ENCODE data around the gene ARHGAP12. TPM values are rescaled to one million over a fixed set of nuclear protein-coding genes. Genes with fewer than 3 reads are reported as not detected.

The ARHGAP12 gene
- total and polyA plus RNA-seq, 3 experiments from 2014 or later, result 5.1 to 9.7 (median 5.3) TPM

DNA sequence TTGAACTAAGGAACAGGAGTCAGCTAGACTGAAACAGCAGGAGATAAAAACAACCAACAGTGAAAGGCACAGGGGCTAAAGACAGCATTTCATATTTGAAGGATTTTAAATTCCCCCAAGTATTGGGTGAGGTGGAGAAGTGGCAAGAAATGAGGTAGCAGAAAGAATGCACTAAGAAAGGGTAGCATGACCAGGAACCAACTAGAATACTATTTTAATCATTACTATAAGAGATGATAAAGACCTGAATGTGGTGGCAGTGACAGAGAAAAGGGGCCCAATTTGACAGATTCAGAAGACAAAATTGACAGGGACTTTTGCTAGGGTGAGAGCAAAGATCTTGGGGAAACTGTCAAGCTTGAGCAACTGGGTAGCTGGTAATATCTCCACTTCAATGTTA lies 94.9 kb downstream of the ARHGAP12 start:
- Mint-ChIP-seq H3K36me3 (peaks cover 4 to 45% (median 14%) of the 10 kb centered on the region in 3 donors), H3K4me3 (no peak overlapping the region), H3K27ac (peak overlapping the region in 1 of 8 donors; percentile 4), H3K27me3 (no peaks in the 10 kb centered on the region), H3K4me1 (peaks cover 0 to 12% (median 4%) of the 10 kb centered on the region in 3 donors), H3K9me3 (no peaks in the 10 kb centered on the region)
- CTCF ChIA-PET, result interaction anchor here (1.4 kb wide), 1 partner anchor 63 kb away, joined by 3 read pairs; no protein-coding TSS in a partner anchor
- H3K9me3 ChIP-seq (ENCODE audit: low read length), result no peaks in the 10 kb centered on the region
- H3K36me3 ChIP-seq (ENCODE audit: insufficient read depth, low read length), result peaks cover 4% of the 10 kb centered on the region
- POLR2A ChIA-PET, result no interaction called here
- DNase-seq, result no peak
- no peaks in the 10 kb centered on the region for H3K4me1 ChIP-seq (ENCODE audit: insufficient read depth, low read length)
- no peak overlapping the region for H3K27ac ChIP-seq (ENCODE audit: low read depth, low read length)
- H3K4me3 ChIP-seq (ENCODE audit: low read length), result no peak overlapping the region
- no peaks in the 10 kb centered on the region for H3K27me3 ChIP-seq (ENCODE audit: insufficient read depth, low read length, poor library complexity, severe bottlenecking)

DNA sequence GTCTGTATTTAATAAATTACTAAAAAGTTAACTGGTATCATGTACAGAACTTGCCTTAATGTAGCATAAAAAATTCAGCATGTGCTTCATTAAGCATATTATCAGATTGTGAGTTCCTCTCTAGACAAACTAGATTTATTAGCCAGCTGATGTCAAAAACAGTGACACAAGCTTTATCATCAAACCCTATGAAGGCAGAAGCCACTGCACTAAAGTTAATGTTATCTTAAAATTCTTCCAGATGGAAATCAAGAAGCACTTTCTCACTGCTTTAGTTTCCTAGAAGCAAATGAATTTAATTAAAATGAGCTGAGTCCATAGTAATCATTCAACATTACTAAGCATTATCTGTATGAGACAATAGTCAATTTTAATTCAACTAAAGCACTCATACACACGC lies 96.4 kb downstream of the ARHGAP12 start:
- POLR2A ChIA-PET, result no interaction called here
- Mint-ChIP-seq H3K4me3 (no peak overlapping the region), H3K9me3 (no peaks in the 10 kb centered on the region), H3K27ac (no peak overlapping the region), H3K27me3 (no peaks in the 10 kb centered on the region), H3K4me1 (peaks cover 0 to 12% (median 4%) of the 10 kb centered on the region in 3 donors), H3K36me3 (peaks cover 0 to 39% (median 11%) of the 10 kb centered on the region in 3 donors)
- H3K27me3 ChIP-seq (ENCODE audit: insufficient read depth, low read length, poor library complexity, severe bottlenecking), result no peaks in the 10 kb centered on the region
- no peaks in the 10 kb centered on the region for H3K4me1 ChIP-seq (ENCODE audit: insufficient read depth, low read length)
- CTCF ChIA-PET, result interaction anchor here (0.8 kb wide), 1 partner anchor 30 kb away, joined by 3 read pairs; no protein-coding TSS in a partner anchor
- no peaks in the 10 kb centered on the region for H3K9me3 ChIP-seq (ENCODE audit: low read length)
- DNase-seq, result no peak
- H3K4me3 ChIP-seq (ENCODE audit: low read length), result no peak overlapping the region
- no peak overlapping the region for H3K27ac ChIP-seq (ENCODE audit: low read depth, low read length)
- peaks cover 4% of the 10 kb centered on the region for H3K36me3 ChIP-seq (ENCODE audit: insufficient read depth, low read length)

DNA sequence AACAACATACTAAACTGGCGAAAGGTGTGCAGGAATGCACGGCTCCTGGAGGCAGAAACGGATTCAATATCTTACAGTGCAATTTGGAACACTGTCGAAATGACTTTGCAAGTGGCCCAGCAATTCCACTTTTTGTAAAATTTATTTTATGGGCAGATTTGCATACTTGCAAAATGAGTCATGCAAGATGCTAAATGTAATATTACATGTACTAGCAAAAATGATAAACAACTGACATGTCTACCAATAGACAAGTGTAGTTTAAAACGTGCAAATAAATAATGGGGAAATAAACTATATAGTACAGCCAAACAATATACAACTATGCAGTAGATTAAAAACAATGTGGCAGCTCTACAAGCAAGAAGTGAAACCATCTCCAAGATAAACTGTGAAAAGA lies 97.7 kb downstream of the ARHGAP12 start:
- Histone ChIP-seq H3K9me3 (ENCODE audit: low read length) (no peaks in the 10 kb centered on the region), H3K27me3 (ENCODE audit: insufficient read depth, low read length, poor library complexity, severe bottlenecking) (no peaks in the 10 kb centered on the region), H3K4me3 (ENCODE audit: low read length) (no peak overlapping the region), H3K27ac (ENCODE audit: low read depth, low read length) (no peak overlapping the region), H3K4me1 (ENCODE audit: insufficient read depth, low read length) (no peaks in the 10 kb centered on the region), H3K36me3 (ENCODE audit: insufficient read depth, low read length) (peaks cover 4% of the 10 kb centered on the region)
- ChIA-PET POLR2A (no interaction called here), CTCF (no interaction called here)
- H3K36me3 Mint-ChIP-seq, result peaks cover 0 to 41% (median 10%) of the 10 kb centered on the region in 3 donors
- no peaks in the 10 kb centered on the region for H3K9me3 Mint-ChIP-seq
- peaks cover 0 to 12% (median 4%) of the 10 kb centered on the region in 3 donors for H3K4me1 Mint-ChIP-seq
- H3K4me3 Mint-ChIP-seq, result no peak overlapping the region
- DNase-seq, result no peak
- no peaks in the 10 kb centered on the region for H3K27me3 Mint-ChIP-seq
- no peak overlapping the region for H3K27ac Mint-ChIP-seq

DNA sequence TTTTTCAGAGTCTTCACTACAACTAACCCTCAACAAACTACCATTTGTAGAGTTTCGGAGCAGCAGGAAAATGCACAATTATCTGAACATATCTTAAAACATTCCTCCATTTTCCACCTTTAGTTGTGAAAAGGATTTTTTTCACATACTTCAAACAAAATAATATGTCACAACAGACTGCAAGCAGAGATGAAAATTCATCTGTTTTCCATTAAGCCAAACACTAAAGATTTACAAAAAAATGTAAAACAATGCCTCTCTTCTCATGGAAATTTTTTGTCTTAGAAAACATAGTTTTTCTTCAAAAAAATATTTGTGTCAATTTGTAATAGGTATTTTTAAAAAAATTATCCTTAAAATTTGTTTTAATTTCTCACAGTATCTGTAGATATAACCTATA lies 98.9 kb downstream of the ARHGAP12 start:
- Histone ChIP-seq H3K27me3 (ENCODE audit: insufficient read depth, low read length, poor library complexity, severe bottlenecking) (no peaks in the 10 kb centered on the region), H3K4me1 (ENCODE audit: insufficient read depth, low read length) (no peaks in the 10 kb centered on the region), H3K36me3 (ENCODE audit: insufficient read depth, low read length) (peaks cover 4% of the 10 kb centered on the region), H3K27ac (ENCODE audit: low read depth, low read length) (no peak overlapping the region), H3K4me3 (ENCODE audit: low read length) (no peak overlapping the region), H3K9me3 (ENCODE audit: low read length) (no peaks in the 10 kb centered on the region)
- Mint-ChIP-seq H3K36me3 (peaks cover 0 to 51% (median 10%) of the 10 kb centered on the region in 3 donors), H3K27ac (no peak overlapping the region), H3K4me3 (no peak overlapping the region), H3K27me3 (no peaks in the 10 kb centered on the region), H3K4me1 (peaks cover 0 to 12% (median 4%) of the 10 kb centered on the region in 3 donors), H3K9me3 (no peaks in the 10 kb centered on the region)
- POLR2A ChIA-PET, result no interaction called here
- DNase-seq, result no peak
- CTCF ChIA-PET, result no interaction called here

DNA sequence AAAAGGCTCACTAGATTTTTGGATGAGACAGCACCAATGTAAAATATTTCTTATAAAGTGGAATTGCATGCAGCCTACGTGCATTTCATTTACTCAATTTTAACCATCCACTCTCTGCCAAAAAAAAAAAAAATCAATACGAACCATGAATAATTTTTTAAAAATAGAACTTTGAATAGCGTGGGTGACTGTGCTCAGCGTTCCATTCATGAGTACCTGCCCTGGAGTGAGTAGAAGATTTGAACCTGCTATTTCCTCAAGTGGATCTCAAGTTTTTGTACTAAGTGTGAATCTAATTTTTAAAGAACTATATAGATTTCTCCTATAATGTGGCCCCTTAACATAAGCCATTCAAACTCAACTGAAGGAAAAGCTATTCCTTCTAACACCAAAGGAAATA lies 105.3 kb downstream of the ARHGAP12 start:
- no peaks in the 10 kb centered on the region for H3K4me1 Mint-ChIP-seq
- ChIA-PET CTCF (no interaction called here), POLR2A (no interaction called here)
- H3K27ac Mint-ChIP-seq, result no peak overlapping the region
- no peak overlapping the region for H3K4me3 Mint-ChIP-seq
- Histone ChIP-seq H3K27ac (ENCODE audit: low read depth, low read length) (no peak overlapping the region), H3K27me3 (ENCODE audit: insufficient read depth, low read length, poor library complexity, severe bottlenecking) (no peaks in the 10 kb centered on the region), H3K4me1 (ENCODE audit: insufficient read depth, low read length) (no peaks in the 10 kb centered on the region), H3K9me3 (ENCODE audit: low read length) (no peaks in the 10 kb centered on the region), H3K36me3 (ENCODE audit: insufficient read depth, low read length) (no peaks in the 10 kb centered on the region), H3K4me3 (ENCODE audit: low read length) (no peak overlapping the region)
- no peak for DNase-seq
- peaks cover 0 to 60% (median 15%) of the 10 kb centered on the region in 3 donors for H3K36me3 Mint-ChIP-seq
- no peaks in the 10 kb centered on the region for H3K27me3 Mint-ChIP-seq
- no peaks in the 10 kb centered on the region for H3K9me3 Mint-ChIP-seq

DNA sequence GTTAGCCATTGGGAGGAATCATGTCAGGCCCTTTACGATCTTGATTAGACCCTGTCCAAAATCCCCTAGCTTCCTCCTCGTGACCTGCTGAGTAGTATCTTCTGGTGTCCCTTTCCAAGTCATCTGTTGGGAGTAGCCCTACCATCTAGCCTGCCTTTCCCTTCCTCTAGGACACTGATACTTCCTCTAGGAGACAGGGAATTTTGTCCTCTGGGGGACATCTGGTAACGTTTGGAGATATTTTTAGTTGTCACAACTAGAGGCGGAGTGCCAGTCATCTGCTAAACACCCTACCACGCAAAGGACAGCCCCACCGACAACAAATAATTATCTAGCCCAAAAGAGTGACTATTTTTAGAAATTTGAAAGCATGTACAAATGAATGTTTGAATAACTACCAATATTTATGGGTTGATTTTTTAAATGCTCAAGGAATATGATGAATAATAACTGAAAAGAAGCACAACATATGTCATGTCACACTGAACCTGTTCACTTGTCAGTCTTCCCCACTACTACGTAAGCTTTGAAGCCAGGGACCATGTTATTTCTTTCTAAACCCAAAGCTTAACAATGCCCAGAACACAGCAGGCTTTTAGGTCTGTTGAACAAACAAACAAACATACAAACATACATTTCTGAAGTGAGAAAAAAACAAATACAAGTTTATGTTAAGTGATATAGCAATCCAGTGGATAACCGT lies 105.9 kb downstream of the ARHGAP12 start:
- CTCF ChIA-PET, result no interaction called here
- no peaks in the 10 kb centered on the region for H3K9me3 Mint-ChIP-seq
- H3K4me3 ChIP-seq (ENCODE audit: low read length), result no peak overlapping the region
- no peak for DNase-seq
- POLR2A ChIA-PET, result no interaction called here
- no peak overlapping the region for H3K4me3 Mint-ChIP-seq
- H3K4me1 Mint-ChIP-seq, result no peaks in the 10 kb centered on the region
- no peaks in the 10 kb centered on the region for H3K27me3 Mint-ChIP-seq
- H3K27me3 ChIP-seq (ENCODE audit: insufficient read depth, low read length, poor library complexity, severe bottlenecking), result no peaks in the 10 kb centered on the region
- peaks cover 0 to 60% (median 17%) of the 10 kb centered on the region in 3 donors for H3K36me3 Mint-ChIP-seq
- no peaks in the 10 kb centered on the region for H3K9me3 ChIP-seq (ENCODE audit: low read length)
- H3K36me3 ChIP-seq (ENCODE audit: insufficient read depth, low read length), result no peaks in the 10 kb centered on the region
- no peak overlapping the region for H3K27ac ChIP-seq (ENCODE audit: low read depth, low read length)
- no peak overlapping the region for H3K27ac Mint-ChIP-seq
- H3K4me1 ChIP-seq (ENCODE audit: insufficient read depth, low read length), result no peaks in the 10 kb centered on the region

DNA sequence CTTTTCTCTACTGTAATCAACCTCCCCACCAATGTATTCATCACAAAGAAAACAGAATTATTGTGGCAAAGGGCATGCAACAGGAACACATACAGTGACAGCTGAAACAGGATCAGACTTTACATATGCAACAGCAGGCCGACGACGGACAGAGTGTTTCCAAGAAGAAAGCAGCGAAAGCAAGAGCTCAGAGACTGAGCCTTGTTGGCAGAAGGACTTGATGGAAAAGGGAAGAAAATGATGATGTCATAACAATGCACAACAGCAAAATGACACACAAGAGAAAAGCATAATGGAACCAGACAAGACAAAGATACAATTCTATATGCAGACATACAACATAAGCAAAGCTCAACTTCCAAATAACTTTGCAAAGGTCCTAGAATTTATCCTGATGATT lies 106.5 kb downstream of the ARHGAP12 start:
- peaks cover 0 to 1% (median 0%) of the 10 kb centered on the region in 3 donors for H3K4me1 Mint-ChIP-seq
- Histone ChIP-seq H3K36me3 (ENCODE audit: insufficient read depth, low read length) (no peaks in the 10 kb centered on the region), H3K4me3 (ENCODE audit: low read length) (no peak overlapping the region), H3K27me3 (ENCODE audit: insufficient read depth, low read length, poor library complexity, severe bottlenecking) (no peaks in the 10 kb centered on the region), H3K9me3 (ENCODE audit: low read length) (no peaks in the 10 kb centered on the region), H3K4me1 (ENCODE audit: insufficient read depth, low read length) (no peaks in the 10 kb centered on the region), H3K27ac (ENCODE audit: low read depth, low read length) (no peak overlapping the region)
- H3K27ac Mint-ChIP-seq, result peak overlapping the region in 1 of 8 donors; percentile 3
- peaks cover 0 to 63% (median 17%) of the 10 kb centered on the region in 3 donors for H3K36me3 Mint-ChIP-seq
- no peak for DNase-seq
- no peaks in the 10 kb centered on the region for H3K27me3 Mint-ChIP-seq
- ChIA-PET POLR2A (no interaction called here), CTCF (no interaction called here)
- H3K4me3 Mint-ChIP-seq, result no peak overlapping the region
- H3K9me3 Mint-ChIP-seq, result no peaks in the 10 kb centered on the region

DNA sequence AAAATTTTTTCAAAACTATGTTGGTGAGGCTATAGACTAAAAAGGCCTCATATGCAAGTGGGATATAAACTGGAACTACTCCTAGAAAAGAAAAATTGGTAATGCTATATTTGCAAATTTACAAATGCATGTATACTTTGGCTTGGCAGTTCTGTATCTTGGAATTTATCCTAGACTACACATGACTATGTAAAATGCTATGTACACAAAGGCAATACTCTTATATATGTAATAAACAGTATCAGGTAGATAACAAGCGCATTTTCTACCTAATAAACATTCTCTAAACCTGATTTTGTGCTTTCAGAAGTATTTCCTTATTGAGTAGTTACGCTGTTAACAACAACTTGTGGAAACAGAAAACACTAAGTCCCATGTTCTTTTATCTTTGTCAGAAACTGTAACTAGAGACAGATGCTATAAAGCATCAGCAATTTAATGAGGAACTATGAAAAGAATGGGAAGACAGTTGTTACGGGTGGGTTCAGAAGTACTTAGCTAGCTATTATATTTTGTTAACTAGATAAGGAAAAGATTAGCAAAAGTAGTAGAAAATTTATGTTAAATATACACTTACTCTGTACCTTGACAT lies 107.8 kb downstream of the ARHGAP12 start:
- H3K27me3 ChIP-seq (ENCODE audit: insufficient read depth, low read length, poor library complexity, severe bottlenecking), result no peaks in the 10 kb centered on the region
- POLR2A ChIA-PET, result no interaction called here
- H3K27me3 Mint-ChIP-seq, result no peaks in the 10 kb centered on the region
- H3K9me3 Mint-ChIP-seq, result no peaks in the 10 kb centered on the region
- peaks cover 0 to 1% (median 0%) of the 10 kb centered on the region in 3 donors for H3K4me1 Mint-ChIP-seq
- no peaks in the 10 kb centered on the region for H3K9me3 ChIP-seq (ENCODE audit: low read length)
- peaks cover 0 to 64% (median 13%) of the 10 kb centered on the region in 3 donors for H3K36me3 Mint-ChIP-seq
- H3K4me3 ChIP-seq (ENCODE audit: low read length), result no peak overlapping the region
- no peaks in the 10 kb centered on the region for H3K4me1 ChIP-seq (ENCODE audit: insufficient read depth, low read length)
- H3K36me3 ChIP-seq (ENCODE audit: insufficient read depth, low read length), result no peaks in the 10 kb centered on the region
- no peak overlapping the region for H3K4me3 Mint-ChIP-seq
- H3K27ac Mint-ChIP-seq, result no peak overlapping the region
- DNase-seq, result no peak
- H3K27ac ChIP-seq (ENCODE audit: low read depth, low read length), result no peak overlapping the region
- CTCF ChIA-PET, result no interaction called here

Measured in CD8-positive, alpha-beta memory T cell (primary cell).